Loucy (cell line): ENCODE data around the gene PKHD1.

Experiments
- H2AFZ ChIP-seq: fragments of 200-600 bp; sonication (generic); 2 replicates; pipeline ENCODE4 v1.6.0; 2016; ENCODE audit warnings: antibody characterized with exemption, mild to moderate bottlenecking, low read length, moderate library complexity
- H3F3A ChIP-seq: fragments of 200-600 bp; 2 replicates; pipeline ENCODE4 v1.6.0; 2016; ENCODE audit warnings: antibody characterized with exemption, low read depth, mild to moderate bottlenecking
- H3K27me3 ChIP-seq: fragments of 200-600 bp; sonication (generic); 2 replicates; pipeline ENCODE4 v1.6.1; 2014; ENCODE audit warnings: low read length, mild to moderate bottlenecking; ENCODE audit not compliant: insufficient read depth, poor library complexity, severe bottlenecking
- H3K36me3 ChIP-seq: fragments of 200-600 bp; sonication (generic); 2 replicates; pipeline ENCODE4 v1.6.1; 2016; ENCODE audit warnings: low read length; ENCODE audit not compliant: insufficient read depth
- H3K4me1 ChIP-seq: fragments of 200-600 bp; sonication (generic); 2 replicates; pipeline ENCODE4 v1.5.1; 2014; ENCODE audit warnings: low read length, mild to moderate bottlenecking; ENCODE audit not compliant: insufficient read depth, poor library complexity, severe bottlenecking
- H3K4me2 ChIP-seq: fragments of 200-600 bp; sonication (generic); 2 replicates; pipeline ENCODE4 v1.6.0; 2014; ENCODE audit warnings: antibody characterized with exemption, low read length, low read depth, mild to moderate bottlenecking; ENCODE audit not compliant: poor library complexity, severe bottlenecking
- H3K4me3 ChIP-seq: fragments of 200-600 bp; sonication (generic); 2 replicates; pipeline ENCODE4 v1.5.1; 2014; ENCODE audit warnings: low read length, mild to moderate bottlenecking, mixed read lengths; ENCODE audit not compliant: poor library complexity, severe bottlenecking
- H3K79me2 ChIP-seq: fragments of 200-600 bp; sonication (generic); 2 replicates; pipeline ENCODE4 v1.6.1; 2014; ENCODE audit warnings: low read length; ENCODE audit not compliant: insufficient read depth
- H3K9ac ChIP-seq: fragments of 200-600 bp; sonication (generic); 2 replicates; pipeline ENCODE4 v1.6.0; 2014; ENCODE audit warnings: mild to moderate bottlenecking, low read depth, low read length, moderate library complexity; ENCODE audit not compliant: poor library complexity, severe bottlenecking
- H3K9me2 ChIP-seq: fragments of 200-600 bp; sonication (generic); replicated peaks from 2 replicates; pipeline ENCODE4 v1.6.1; 2016; ENCODE audit warnings: low read depth, low read length, mixed read lengths
- H3K9me3 ChIP-seq: fragments of 200-600 bp; sonication (generic); 2 replicates; pipeline ENCODE4 v1.6.1; 2014; ENCODE audit warnings: mild to moderate bottlenecking, antibody characterized with exemption, low read length, low read depth; ENCODE audit not compliant: insufficient read depth
- H4K20me1 ChIP-seq: fragments of 200-600 bp; sonication (generic); 2 replicates; pipeline ENCODE4 v1.6.0; 2014; ENCODE audit warnings: antibody characterized with exemption, low read length, mild to moderate bottlenecking; ENCODE audit not compliant: insufficient read depth, poor library complexity, severe bottlenecking
- EZH2phosphoT487 ChIP-seq: fragments of 200-600 bp; IDR thresholded peaks from 2 replicates; pipeline ENCODE4 v1.6.1; 2018; ENCODE audit warnings: antibody characterized with exemption, mild to moderate bottlenecking, moderate library complexity, borderline replicate concordance
- TF ChIP-seq, protein P1 (sequence below): fragments of 200-600 bp; sonication (generic); conservative IDR thresholded peaks from 2 replicates; pipeline ENCODE4 v1.5.1; 2014; ENCODE audit warnings: mild to moderate bottlenecking, antibody characterized with exemption, low read length

The PKHD1 gene

DNA sequence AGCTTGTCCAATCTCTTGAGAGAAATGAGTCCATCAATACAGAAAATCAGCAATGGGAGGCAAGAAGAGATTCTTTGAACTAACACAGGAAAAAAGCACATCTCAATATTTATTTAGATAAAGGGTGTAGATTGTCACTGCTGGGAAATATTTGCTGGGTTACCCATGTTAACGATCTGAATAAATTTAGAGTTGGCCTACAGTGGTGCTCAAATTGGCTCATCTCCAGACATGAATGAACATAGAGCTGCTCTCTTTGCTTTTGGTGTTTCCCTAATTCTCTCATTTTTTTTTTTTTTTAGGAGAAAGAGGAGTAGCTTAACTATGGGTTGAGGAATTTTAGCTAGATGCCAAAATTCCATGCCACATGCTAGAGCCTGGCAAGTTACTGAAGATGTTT lies 471.2 kb downstream of the PKHD1 start:
- H2AFZ ChIP-seq = no peak overlapping the region
- no peaks in the 10 kb centered on the region for H4K20me1 ChIP-seq
- H3K27me3 ChIP-seq = no peaks in the 10 kb centered on the region
- H3K4me3 ChIP-seq = no peak overlapping the region
- H3K9ac ChIP-seq = no peak overlapping the region
- no peaks in the 10 kb centered on the region for H3K9me2 ChIP-seq
- no peaks in the 10 kb centered on the region for H3K36me3 ChIP-seq
- TF ChIP-seq EZH2phosphoT487 = no peak
- TF ChIP-seq, protein P1, sequence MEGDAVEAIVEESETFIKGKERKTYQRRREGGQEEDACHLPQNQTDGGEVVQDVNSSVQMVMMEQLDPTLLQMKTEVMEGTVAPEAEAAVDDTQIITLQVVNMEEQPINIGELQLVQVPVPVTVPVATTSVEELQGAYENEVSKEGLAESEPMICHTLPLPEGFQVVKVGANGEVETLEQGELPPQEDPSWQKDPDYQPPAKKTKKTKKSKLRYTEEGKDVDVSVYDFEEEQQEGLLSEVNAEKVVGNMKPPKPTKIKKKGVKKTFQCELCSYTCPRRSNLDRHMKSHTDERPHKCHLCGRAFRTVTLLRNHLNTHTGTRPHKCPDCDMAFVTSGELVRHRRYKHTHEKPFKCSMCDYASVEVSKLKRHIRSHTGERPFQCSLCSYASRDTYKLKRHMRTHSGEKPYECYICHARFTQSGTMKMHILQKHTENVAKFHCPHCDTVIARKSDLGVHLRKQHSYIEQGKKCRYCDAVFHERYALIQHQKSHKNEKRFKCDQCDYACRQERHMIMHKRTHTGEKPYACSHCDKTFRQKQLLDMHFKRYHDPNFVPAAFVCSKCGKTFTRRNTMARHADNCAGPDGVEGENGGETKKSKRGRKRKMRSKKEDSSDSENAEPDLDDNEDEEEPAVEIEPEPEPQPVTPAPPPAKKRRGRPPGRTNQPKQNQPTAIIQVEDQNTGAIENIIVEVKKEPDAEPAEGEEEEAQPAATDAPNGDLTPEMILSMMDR = no peak
- H3F3A ChIP-seq = no peaks in the 10 kb centered on the region
- H3K79me2 ChIP-seq = no peaks in the 10 kb centered on the region
- no peak overlapping the region for H3K4me2 ChIP-seq
- H3K9me3 ChIP-seq = no peaks in the 10 kb centered on the region
- H3K4me1 ChIP-seq = no peaks in the 10 kb centered on the region

DNA sequence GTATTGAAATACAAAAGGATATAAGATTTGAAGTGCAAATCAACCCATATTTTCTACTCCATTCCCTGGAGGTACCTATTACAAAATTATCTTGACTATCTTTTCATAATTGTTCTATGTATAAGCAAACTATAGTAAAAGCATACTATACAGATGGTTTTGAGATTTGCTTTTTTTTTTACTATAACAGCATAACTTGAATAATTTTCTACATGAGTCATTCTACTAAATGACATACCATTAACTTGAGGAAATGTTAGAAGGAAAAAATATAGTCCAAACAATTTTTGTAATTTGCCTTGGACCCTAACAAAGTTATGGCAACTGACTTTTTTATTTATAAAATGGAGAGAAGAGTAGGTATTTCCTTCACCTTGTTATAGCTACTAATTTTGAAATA lies 472.7 kb downstream of the PKHD1 start:
- H3K4me2 ChIP-seq = no peak overlapping the region
- no peaks in the 10 kb centered on the region for H3F3A ChIP-seq
- no peaks in the 10 kb centered on the region for H3K4me1 ChIP-seq
- H3K9me3 ChIP-seq = no peaks in the 10 kb centered on the region
- H3K79me2 ChIP-seq = no peaks in the 10 kb centered on the region
- H3K9ac ChIP-seq = no peak overlapping the region
- no peaks in the 10 kb centered on the region for H3K27me3 ChIP-seq
- no peak overlapping the region for H3K4me3 ChIP-seq
- no peaks in the 10 kb centered on the region for H3K36me3 ChIP-seq
- TF ChIP-seq, protein P1 = no peak
- no peak for TF ChIP-seq EZH2phosphoT487
- H4K20me1 ChIP-seq = no peaks in the 10 kb centered on the region
- H2AFZ ChIP-seq = no peak overlapping the region
- no peaks in the 10 kb centered on the region for H3K9me2 ChIP-seq

DNA sequence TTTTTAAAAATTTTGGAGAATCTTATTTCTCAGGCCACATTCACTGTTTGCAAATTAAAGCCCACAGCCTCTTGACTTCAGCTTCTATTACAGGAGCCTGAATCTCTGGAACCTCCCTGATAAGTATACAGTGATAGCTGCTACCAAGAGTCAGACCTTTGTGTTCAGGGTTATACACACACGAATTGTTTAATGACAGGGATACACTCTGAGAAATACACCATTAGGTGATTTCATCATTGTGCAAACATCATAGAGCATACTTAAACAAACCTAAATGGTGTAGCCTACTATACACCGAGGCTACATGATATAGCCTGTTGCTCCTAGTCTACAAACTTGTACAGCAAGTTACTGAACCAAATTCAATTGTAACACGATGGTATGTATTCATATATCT lies 473.9 kb downstream of the PKHD1 start:
- H3K27me3 ChIP-seq = no peaks in the 10 kb centered on the region
- no peaks in the 10 kb centered on the region for H3K9me3 ChIP-seq
- no peaks in the 10 kb centered on the region for H3K9me2 ChIP-seq
- no peak overlapping the region for H3K4me3 ChIP-seq
- no peaks in the 10 kb centered on the region for H3K36me3 ChIP-seq
- no peaks in the 10 kb centered on the region for H3F3A ChIP-seq
- no peaks in the 10 kb centered on the region for H3K79me2 ChIP-seq
- TF ChIP-seq, protein P1 = no peak
- no peak for TF ChIP-seq EZH2phosphoT487
- no peaks in the 10 kb centered on the region for H3K4me1 ChIP-seq
- no peak overlapping the region for H3K4me2 ChIP-seq
- H3K9ac ChIP-seq = no peak overlapping the region
- H2AFZ ChIP-seq = no peak overlapping the region
- no peaks in the 10 kb centered on the region for H4K20me1 ChIP-seq
